Measurements from ENCODE around the gene SERPINB13. TPM values are rescaled to one million over a fixed set of nuclear protein-coding genes. Genes with fewer than 3 reads are reported as not detected.
A peak's percentile ranks its signal among the peaks of the same experiment; 100 is the strongest.

Gene SERPINB13
- total RNA-seq, 2 donors from 2014 or later, result not detected

GRCh38 chr18:63567276-63567675 lies 19.9 kb upstream of the SERPINB13 start:
- no peak for DNase-seq
- no peak for ATAC-seq (replicated peaks in 1 of 2)
- H3K4me3 Mint-ChIP-seq, result no peak overlapping the region
- H3K36me3 Mint-ChIP-seq (ENCODE audit: insufficient read depth in 2 of 2), result no peaks in the 10 kb centered on the region
- no peaks in the 10 kb centered on the region for H3K9me3 Mint-ChIP-seq
- no peak overlapping the region for H3K27ac Mint-ChIP-seq
- H3K27me3 Mint-ChIP-seq (ENCODE audit: low read depth), result peaks cover 10% of the 10 kb centered on the region
- no peaks in the 10 kb centered on the region for H3K4me1 Mint-ChIP-seq (ENCODE audit: low read depth)

GRCh38 chr18:63567825-63568224 lies 19.3 kb upstream of the SERPINB13 start:
- ATAC-seq (replicated peaks in 1 of 2) (no peak), DNase-seq (no peak)
- no peak overlapping the region for H3K27ac Mint-ChIP-seq
- H3K36me3 Mint-ChIP-seq (ENCODE audit: insufficient read depth in 2 of 2), result no peaks in the 10 kb centered on the region
- no peaks in the 10 kb centered on the region for H3K4me1 Mint-ChIP-seq (ENCODE audit: low read depth)
- peaks cover 10% of the 10 kb centered on the region for H3K27me3 Mint-ChIP-seq (ENCODE audit: low read depth)
- no peak overlapping the region for H3K4me3 Mint-ChIP-seq
- H3K9me3 Mint-ChIP-seq, result no peaks in the 10 kb centered on the region

GRCh38 chr18:63570721-63571120 lies 16.4 kb upstream of the SERPINB13 start:
- no peak for ATAC-seq (replicated peaks in 1 of 2)

GRCh38 chr18:63575681-63576080 lies 11.5 kb upstream of the SERPINB13 start:
- ATAC-seq (replicated peaks in 1 of 2) (no peak), DNase-seq (no peak)
- Mint-ChIP-seq H3K4me3 (no peak overlapping the region), H3K27ac (no peak overlapping the region), H3K9me3 (no peaks in the 10 kb centered on the region), H3K36me3 (ENCODE audit: insufficient read depth in 2 of 2) (no peaks in the 10 kb centered on the region), H3K27me3 (ENCODE audit: low read depth) (no peaks in the 10 kb centered on the region), H3K4me1 (ENCODE audit: low read depth) (no peaks in the 10 kb centered on the region)

More at GRCh38 chr18:63570721-63571120, 16.4 kb upstream of the SERPINB13 start:
- Mint-ChIP-seq H3K36me3 (ENCODE audit: insufficient read depth in 2 of 2) (no peaks in the 10 kb centered on the region), H3K27ac (no peak overlapping the region), H3K4me3 (no peak overlapping the region), H3K4me1 (ENCODE audit: low read depth) (no peaks in the 10 kb centered on the region), H3K27me3 (ENCODE audit: low read depth) (peaks cover 10% of the 10 kb centered on the region), H3K9me3 (no peaks in the 10 kb centered on the region)
- no peak for DNase-seq

- no peaks in the 10 kb centered on the region for H3K36me3 Mint-ChIP-seq (ENCODE audit: insufficient read depth in 2 of 2)
- ATAC-seq (replicated peaks in 1 of 2), result no peak
- no peaks in the 10 kb centered on the region for H3K4me1 Mint-ChIP-seq (ENCODE audit: low read depth)
- peaks cover 7% of the 10 kb centered on the region for H3K27me3 Mint-ChIP-seq (ENCODE audit: low read depth)
- no peaks in the 10 kb centered on the region for H3K9me3 Mint-ChIP-seq
- H3K27ac Mint-ChIP-seq, result no peak overlapping the region
- no peak overlapping the region for H3K4me3 Mint-ChIP-seq
- DNase-seq, result peak; percentile 18 to 36
Observed at GRCh38 chr18:63578357-63578958, 8.7 kb upstream of the SERPINB13 start.

GRCh38 chr18:63579616-63580015 lies 7.5 kb upstream of the SERPINB13 start:
- Mint-ChIP-seq H3K27ac (no peak overlapping the region), H3K4me3 (no peak overlapping the region), H3K9me3 (no peaks in the 10 kb centered on the region), H3K4me1 (ENCODE audit: low read depth) (no peaks in the 10 kb centered on the region), H3K36me3 (ENCODE audit: insufficient read depth in 2 of 2) (no peaks in the 10 kb centered on the region), H3K27me3 (ENCODE audit: low read depth) (peaks cover 7% of the 10 kb centered on the region)
- ATAC-seq (replicated peaks in 1 of 2) (no peak), DNase-seq (no peak)

GRCh38 chr18:63585988-63586387 lies 1.2 kb upstream of the SERPINB13 start:
- Mint-ChIP-seq H3K27me3 (ENCODE audit: low read depth) (peaks cover 5% of the 10 kb centered on the region), H3K4me3 (no peak overlapping the region), H3K9me3 (no peaks in the 10 kb centered on the region), H3K4me1 (ENCODE audit: low read depth) (no peaks in the 10 kb centered on the region), H3K36me3 (ENCODE audit: insufficient read depth in 2 of 2) (no peaks in the 10 kb centered on the region), H3K27ac (no peak overlapping the region)
- no peak for DNase-seq
- ATAC-seq (replicated peaks in 1 of 2), result no peak

- ATAC-seq (replicated peaks in 1 of 2) (no peak), DNase-seq (no peak)
- H3K27ac Mint-ChIP-seq, result no peak overlapping the region
- H3K4me1 Mint-ChIP-seq (ENCODE audit: low read depth), result no peaks in the 10 kb centered on the region
- no peak overlapping the region for H3K4me3 Mint-ChIP-seq
- H3K36me3 Mint-ChIP-seq (ENCODE audit: insufficient read depth in 2 of 2), result no peaks in the 10 kb centered on the region
- peaks cover under 1% of the 10 kb centered on the region for H3K27me3 Mint-ChIP-seq (ENCODE audit: low read depth)
- H3K9me3 Mint-ChIP-seq, result no peaks in the 10 kb centered on the region
Observed at GRCh38 chr18:63586431-63586830, 712 bp upstream of the SERPINB13 start.

GRCh38 chr18:63588909-63589308 lies 1.8 kb downstream of the SERPINB13 start:
- Mint-ChIP-seq H3K4me1 (ENCODE audit: low read depth) (no peaks in the 10 kb centered on the region), H3K27ac (no peak overlapping the region), H3K9me3 (no peaks in the 10 kb centered on the region), H3K4me3 (no peak overlapping the region), H3K27me3 (ENCODE audit: low read depth) (no peaks in the 10 kb centered on the region), H3K36me3 (ENCODE audit: insufficient read depth in 2 of 2) (no peaks in the 10 kb centered on the region)
- DNase-seq (no peak), ATAC-seq (replicated peaks in 1 of 2) (no peak)

- ATAC-seq (replicated peaks in 1 of 2), result no peak
- Mint-ChIP-seq H3K27me3 (ENCODE audit: low read depth) (no peaks in the 10 kb centered on the region), H3K4me3 (no peak overlapping the region), H3K9me3 (no peaks in the 10 kb centered on the region), H3K27ac (no peak overlapping the region), H3K36me3 (ENCODE audit: insufficient read depth in 2 of 2) (no peaks in the 10 kb centered on the region), H3K4me1 (ENCODE audit: low read depth) (no peaks in the 10 kb centered on the region)
- DNase-seq, result no peak
Observed at GRCh38 chr18:63590373-63590772, 3.2 kb downstream of the SERPINB13 start.

- no peak for DNase-seq
- Mint-ChIP-seq H3K36me3 (ENCODE audit: insufficient read depth in 2 of 2) (no peaks in the 10 kb centered on the region), H3K4me1 (ENCODE audit: low read depth) (no peaks in the 10 kb centered on the region), H3K9me3 (no peaks in the 10 kb centered on the region), H3K4me3 (no peak overlapping the region), H3K27ac (no peak overlapping the region), H3K27me3 (ENCODE audit: low read depth) (no peaks in the 10 kb centered on the region)
- ATAC-seq (replicated peaks in 1 of 2), result no peak
Observed at GRCh38 chr18:63590966-63591695, 4.0 kb downstream of the SERPINB13 start.

- H3K4me1 Mint-ChIP-seq (ENCODE audit: low read depth), result no peaks in the 10 kb centered on the region
- H3K27ac Mint-ChIP-seq, result no peak overlapping the region
- H3K4me3 Mint-ChIP-seq, result no peak overlapping the region
- H3K9me3 Mint-ChIP-seq, result no peaks in the 10 kb centered on the region
- no peak for ATAC-seq (replicated peaks in 1 of 2)
- H3K36me3 Mint-ChIP-seq (ENCODE audit: insufficient read depth in 2 of 2), result no peaks in the 10 kb centered on the region
- no peaks in the 10 kb centered on the region for H3K27me3 Mint-ChIP-seq (ENCODE audit: low read depth)
- no peak for DNase-seq
Observed at GRCh38 chr18:63591725-63592124, 4.6 kb downstream of the SERPINB13 start.

- no peaks in the 10 kb centered on the region for H3K9me3 Mint-ChIP-seq
- no peaks in the 10 kb centered on the region for H3K4me1 Mint-ChIP-seq (ENCODE audit: low read depth)
- H3K27ac Mint-ChIP-seq, result no peak overlapping the region
- DNase-seq, result no peak
- no peaks in the 10 kb centered on the region for H3K36me3 Mint-ChIP-seq (ENCODE audit: insufficient read depth in 2 of 2)
- no peak for ATAC-seq (replicated peaks in 1 of 2)
- no peak overlapping the region for H3K4me3 Mint-ChIP-seq
- H3K27me3 Mint-ChIP-seq (ENCODE audit: low read depth), result no peaks in the 10 kb centered on the region
Observed at GRCh38 chr18:63592471-63592870, 5.3 kb downstream of the SERPINB13 start.

GRCh38 chr18:63596964-63597363 lies 9.8 kb downstream of the SERPINB13 start:
- H3K4me3 Mint-ChIP-seq, result no peak overlapping the region
- no peak overlapping the region for H3K27ac Mint-ChIP-seq
- no peaks in the 10 kb centered on the region for H3K9me3 Mint-ChIP-seq
- H3K27me3 Mint-ChIP-seq (ENCODE audit: low read depth), result no peaks in the 10 kb centered on the region
- H3K36me3 Mint-ChIP-seq (ENCODE audit: insufficient read depth in 2 of 2), result no peaks in the 10 kb centered on the region
- DNase-seq (no peak), ATAC-seq (replicated peaks in 1 of 2) (no peak)
- H3K4me1 Mint-ChIP-seq (ENCODE audit: low read depth), result no peaks in the 10 kb centered on the region

Measured in activated T-cell treated with anti-CD3 and anti-CD28 coated beads, Interleukin-2, amount 50 U/mL, for 72 hours (primary cell).